ENCODE results near the gene IKZF1. TPM values are rescaled to one million over a fixed set of nuclear protein-coding genes. Genes with fewer than 3 reads are reported as not detected.

The IKZF1 gene
- total and polyA plus RNA-seq, 8 donors = 0.70 to 8.1 (median 1.4) TPM

- no peak for TF ChIP-seq CTCF (IDR thresholded peaks at IDR 0.05)
- WGBS, 2 donors = 70 to 72% methylated on average over 11 of the region's 11 CpGs
- Histone ChIP-seq H3K27ac (no peak overlapping the region), H3K4me1 (no peaks in the 10 kb centered on the region), H3K27me3 (peaks cover 0 to 11% (median 0%) of the 10 kb centered on the region in 4 donors), H3K36me3 (no peaks in the 10 kb centered on the region), H3K4me3 (no peak overlapping the region), H3K9me3 (no peaks in the 10 kb centered on the region)
- DNase-seq (no peak), ATAC-seq (no peak), FAIRE-seq (no peak)
- intact Hi-C loops (cut with DNase I) = no loop called here
Observed at GRCh38 chr7:50387351-50387750, 82.8 kb downstream of the IKZF1 start.

- intact Hi-C loops (cut with DNase I) = no loop called here
- no peak for DNase-seq
- no peak for ATAC-seq
- Histone ChIP-seq H3K4me1 (no peaks in the 10 kb centered on the region), H3K36me3 (no peaks in the 10 kb centered on the region), H3K9me3 (no peaks in the 10 kb centered on the region), H3K27me3 (no peaks in the 10 kb centered on the region), H3K4me3 (no peak overlapping the region), H3K27ac (no peak overlapping the region)
- no peak for FAIRE-seq
- TF ChIP-seq CTCF (IDR thresholded peaks at IDR 0.05) = no peak
- WGBS, 2 donors = 72 to 82% methylated on average over 3 of the region's 3 CpGs
Observed at GRCh38 chr7:50389961-50390360, 85.4 kb downstream of the IKZF1 start.

GRCh38 chr7:50391386-50391785, 86.9 kb downstream of the IKZF1 start:
- no peak for FAIRE-seq
- Histone ChIP-seq H3K36me3 (no peaks in the 10 kb centered on the region), H3K27ac (no peak overlapping the region), H3K4me3 (no peak overlapping the region), H3K4me1 (no peaks in the 10 kb centered on the region), H3K27me3 (no peaks in the 10 kb centered on the region), H3K9me3 (no peaks in the 10 kb centered on the region)
- intact Hi-C loops (cut with DNase I) = no loop called here
- TF ChIP-seq CTCF (IDR thresholded peaks at IDR 0.05) = no peak
- WGBS, 2 donors = 73 to 76% methylated on average over 3 of the region's 3 CpGs
- ATAC-seq = no peak
- no peak for DNase-seq

GRCh38 chr7:50393076-50393475, 88.6 kb downstream of the IKZF1 start:
- FAIRE-seq (no peak), ATAC-seq (no peak), DNase-seq (no peak)
- intact Hi-C loops (cut with DNase I) = no loop called here
- H3K27ac ChIP-seq = no peak overlapping the region
- H3K36me3 ChIP-seq = no peaks in the 10 kb centered on the region
- H3K4me1 ChIP-seq = no peaks in the 10 kb centered on the region
- 26 to 34% methylated on average over 1 of the region's 1 CpG for WGBS, 2 donors
- no peaks in the 10 kb centered on the region for H3K9me3 ChIP-seq
- no peak for TF ChIP-seq CTCF (IDR thresholded peaks at IDR 0.05)
- H3K27me3 ChIP-seq = no peaks in the 10 kb centered on the region
- no peak overlapping the region for H3K4me3 ChIP-seq

- 48 to 51% methylated on average over 9 of the region's 9 CpGs for WGBS, 2 donors
Observed at GRCh38 chr7:50393547-50394252, 89.2 kb downstream of the IKZF1 start.

More at GRCh38 chr7:50393547-50394252, 89.2 kb downstream of the IKZF1 start:
- ATAC-seq = no peak
- intact Hi-C loops (cut with DNase I) = no loop called here
- Histone ChIP-seq H3K27me3 (no peaks in the 10 kb centered on the region), H3K9me3 (no peaks in the 10 kb centered on the region), H3K27ac (no peak overlapping the region), H3K36me3 (no peaks in the 10 kb centered on the region), H3K4me1 (no peaks in the 10 kb centered on the region), H3K4me3 (no peak overlapping the region)
- FAIRE-seq = no peak
- no peak for TF ChIP-seq CTCF (IDR thresholded peaks at IDR 0.05)
- no peak for DNase-seq
